Calu3 (cell line): ENCODE data around the gene DYNC1I1. TPM values are rescaled to one million over a fixed set of nuclear protein-coding genes. Genes with fewer than 3 reads are reported as not detected.

Experiments
- BruUV-seq: library from RNA; stranded (reverse); fragments of 400-500 nt; replicated peaks from 2 replicates; lab custom pipeline; 2021; lab: Mats Ljungman, UMichigan
- CTCF ChIA-PET: fragments of 300-600 bp; sonication (Branson Sonifier 250); formaldehyde crosslinking; loops from one replicate; lab custom pipeline; 2022; ENCODE audit warnings: antibody characterized with exemption; lab: Charles Lee
- DNase-seq: peaks from one replicate; pipeline ENCODE4 v3.0.0; 2022
- H3K27ac Mint-ChIP-seq: one replicate; pipeline ENCODE4 v1.8.0; 2022; ENCODE audit warnings: mixed read lengths; ENCODE audit not compliant: unreplicated experiment
- H3K27me3 Mint-ChIP-seq: one replicate; pipeline ENCODE4 v1.8.0; 2022; ENCODE audit warnings: mixed read lengths; ENCODE audit not compliant: unreplicated experiment
- H3K36me3 Mint-ChIP-seq: one replicate; pipeline ENCODE4 v1.8.0; 2022; ENCODE audit warnings: mild to moderate bottlenecking, moderate library complexity, mixed read lengths; ENCODE audit not compliant: insufficient read depth, unreplicated experiment
- H3K4me1 Mint-ChIP-seq: one replicate; pipeline ENCODE4 v1.8.0; 2022; ENCODE audit warnings: mild to moderate bottlenecking, low read depth, mixed read lengths; ENCODE audit not compliant: unreplicated experiment
- H3K4me3 Mint-ChIP-seq: one replicate; pipeline ENCODE4 v1.8.0; 2022; ENCODE audit warnings: mild to moderate bottlenecking, low read depth, moderate library complexity, mixed read lengths; ENCODE audit not compliant: unreplicated experiment
- H3K9me3 Mint-ChIP-seq: one replicate; pipeline ENCODE4 v1.8.0; 2022; ENCODE audit warnings: low read depth, mixed read lengths; ENCODE audit not compliant: unreplicated experiment
- intact Hi-C: fragments of 100-400 bp; cut with micrococcal nuclease; formaldehyde crosslinking; loops from one replicate; pipeline ENCODE4 v1.10.0; 2022; ENCODE audit not compliant: unreplicated experiment
- total RNA-seq: library from RNA; stranded (reverse); gene quantifications from 2 replicates; pipeline ENCODE4 v1.2.3, GENCODE V29; 2022
- TF ChIP-seq, protein P1 (sequence below): fragments of 200-600 bp; IDR thresholded peaks from one replicate; pipeline ENCODE4 v1.8.0; 2022; ENCODE audit warnings: antibody characterized with exemption; ENCODE audit not compliant: unreplicated experiment

The DYNC1I1 gene
- total RNA-seq, 1 experiment from 2014 or later: 0.73 TPM

DNA sequence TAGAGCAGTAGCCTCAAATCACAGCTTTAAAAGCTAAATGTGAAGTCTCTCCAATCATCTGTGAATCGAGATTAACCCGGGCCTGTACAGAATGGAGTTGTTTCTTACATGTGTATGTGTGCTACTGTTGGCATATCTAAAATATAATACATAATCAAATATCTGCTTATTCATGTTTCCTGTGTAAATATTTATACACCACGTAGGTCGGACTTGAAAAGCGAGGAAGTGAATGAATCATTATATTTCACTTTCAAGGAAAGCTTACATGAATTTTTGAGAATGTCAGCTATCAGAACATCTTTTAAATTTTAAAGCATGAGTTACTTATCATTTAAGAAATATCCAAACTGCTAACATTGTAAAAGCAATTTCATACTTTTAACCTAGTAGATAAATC, 316.2 kb downstream of the DYNC1I1 start:
- intact Hi-C loops: loop anchor here (10.0 kb wide), 1 partner anchor 226 kb away; no protein-coding TSS in a partner anchor

DNA sequence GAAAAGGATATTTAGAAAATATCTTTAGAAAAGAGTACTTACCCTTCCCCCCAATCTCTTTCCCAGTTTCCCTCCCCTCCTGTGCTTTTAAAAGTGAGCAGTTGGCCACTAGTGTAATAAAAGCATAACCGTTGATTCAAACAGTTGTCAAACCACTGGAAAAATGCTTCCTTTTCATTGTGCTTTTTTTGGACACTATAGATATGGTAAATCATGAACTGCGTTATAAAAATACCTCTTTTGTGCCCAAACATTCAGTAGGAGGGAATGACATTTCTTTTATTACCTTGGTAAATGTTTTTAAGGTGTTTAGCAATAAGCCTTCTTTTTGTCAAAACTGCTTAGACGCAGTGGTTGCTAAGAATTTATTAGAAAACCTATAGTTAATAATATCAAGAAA, 317.2 kb downstream of the DYNC1I1 start:
- CTCF ChIA-PET: no interaction called here
- Mint-ChIP-seq H3K27ac (no peak overlapping the region), H3K27me3 (no peaks in the 10 kb centered on the region), H3K9me3 (no peaks in the 10 kb centered on the region), H3K36me3 (no peaks in the 10 kb centered on the region), H3K4me1 (peaks cover 19% of the 10 kb centered on the region), H3K4me3 (no peak overlapping the region)
- BruUV-seq: no TSS peak
- no peak for DNase-seq
- intact Hi-C loops: loop anchor here (10.0 kb wide), 1 partner anchor 225 kb away; no protein-coding TSS in a partner anchor
- TF ChIP-seq, protein P1, sequence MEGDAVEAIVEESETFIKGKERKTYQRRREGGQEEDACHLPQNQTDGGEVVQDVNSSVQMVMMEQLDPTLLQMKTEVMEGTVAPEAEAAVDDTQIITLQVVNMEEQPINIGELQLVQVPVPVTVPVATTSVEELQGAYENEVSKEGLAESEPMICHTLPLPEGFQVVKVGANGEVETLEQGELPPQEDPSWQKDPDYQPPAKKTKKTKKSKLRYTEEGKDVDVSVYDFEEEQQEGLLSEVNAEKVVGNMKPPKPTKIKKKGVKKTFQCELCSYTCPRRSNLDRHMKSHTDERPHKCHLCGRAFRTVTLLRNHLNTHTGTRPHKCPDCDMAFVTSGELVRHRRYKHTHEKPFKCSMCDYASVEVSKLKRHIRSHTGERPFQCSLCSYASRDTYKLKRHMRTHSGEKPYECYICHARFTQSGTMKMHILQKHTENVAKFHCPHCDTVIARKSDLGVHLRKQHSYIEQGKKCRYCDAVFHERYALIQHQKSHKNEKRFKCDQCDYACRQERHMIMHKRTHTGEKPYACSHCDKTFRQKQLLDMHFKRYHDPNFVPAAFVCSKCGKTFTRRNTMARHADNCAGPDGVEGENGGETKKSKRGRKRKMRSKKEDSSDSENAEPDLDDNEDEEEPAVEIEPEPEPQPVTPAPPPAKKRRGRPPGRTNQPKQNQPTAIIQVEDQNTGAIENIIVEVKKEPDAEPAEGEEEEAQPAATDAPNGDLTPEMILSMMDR: no peak

More for the DNA sequence above, 316.2 kb downstream of the DYNC1I1 start:
- Mint-ChIP-seq H3K4me3 (no peak overlapping the region), H3K27me3 (no peaks in the 10 kb centered on the region), H3K36me3 (no peaks in the 10 kb centered on the region), H3K9me3 (no peaks in the 10 kb centered on the region), H3K4me1 (peaks cover 19% of the 10 kb centered on the region), H3K27ac (no peak overlapping the region)
- BruUV-seq: no TSS peak
- TF ChIP-seq, protein P1: no peak
- no peak for DNase-seq
- CTCF ChIA-PET: interaction anchor here (0.5 to 0.6 kb wide), 2 partner anchors 916 to 1924 kb away, joined by 3 to 4 read pairs; no protein-coding TSS in a partner anchor

DNA sequence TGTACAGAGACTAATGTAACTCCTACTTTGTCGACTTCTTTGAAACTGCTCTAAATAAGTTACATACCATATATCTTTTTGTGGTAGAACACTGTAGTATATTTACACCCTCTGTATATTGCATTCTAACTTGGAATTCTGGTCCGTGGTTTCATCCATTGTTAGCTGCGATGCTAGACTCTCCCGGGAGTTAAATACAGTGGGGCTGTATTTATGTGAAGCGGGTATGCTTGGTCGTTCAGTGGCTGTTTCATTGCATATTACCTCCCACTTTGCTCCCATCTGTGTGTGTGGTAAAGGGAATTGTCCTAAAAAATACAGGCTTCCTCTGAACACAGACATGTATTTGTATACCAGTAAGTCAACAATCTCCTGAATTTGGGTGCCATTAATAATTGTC, 318.4 kb downstream of the DYNC1I1 start:
- TF ChIP-seq, protein P1: no peak
- Mint-ChIP-seq H3K27ac (no peak overlapping the region), H3K36me3 (no peaks in the 10 kb centered on the region), H3K9me3 (no peaks in the 10 kb centered on the region), H3K4me3 (no peak overlapping the region), H3K27me3 (no peaks in the 10 kb centered on the region), H3K4me1 (peaks cover 7% of the 10 kb centered on the region)
- intact Hi-C loops: no loop called here
- no peak for DNase-seq
- no TSS peak for BruUV-seq
- CTCF ChIA-PET: interaction anchor here (0.7 kb wide), 1 partner anchor 319 kb away, joined by 3 read pairs; the partner anchor contains the start of gene DYNC1I1

DNA sequence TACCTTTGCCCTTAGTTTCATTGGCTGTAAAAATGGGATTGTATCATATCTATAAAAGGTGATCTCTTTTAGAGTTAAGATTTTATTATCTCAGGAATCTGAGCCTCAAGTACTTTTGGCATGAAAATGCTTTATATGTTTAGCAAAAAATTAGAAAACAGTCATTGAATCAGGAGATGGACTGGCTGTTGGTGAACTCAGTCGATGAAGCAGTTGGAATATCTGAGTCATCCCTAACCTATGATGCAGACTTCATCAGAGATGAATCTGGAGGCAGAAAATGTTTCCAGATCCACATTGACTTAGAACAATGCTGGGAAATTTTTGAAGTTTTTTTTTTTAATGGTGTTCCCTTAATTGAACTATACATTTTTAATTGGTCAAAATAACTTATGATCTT, 321.1 kb downstream of the DYNC1I1 start:
- no peak overlapping the region for H3K27ac Mint-ChIP-seq
- BruUV-seq: no TSS peak
- no peak for DNase-seq
- no peak overlapping the region for H3K4me3 Mint-ChIP-seq
- intact Hi-C loops: no loop called here
- TF ChIP-seq, protein P1: no peak
- H3K4me1 Mint-ChIP-seq: no peaks in the 10 kb centered on the region
- H3K36me3 Mint-ChIP-seq: no peaks in the 10 kb centered on the region
- H3K27me3 Mint-ChIP-seq: no peaks in the 10 kb centered on the region
- H3K9me3 Mint-ChIP-seq: no peaks in the 10 kb centered on the region
- CTCF ChIA-PET: no interaction called here
